ENCODE results near the gene UNC119B.

The UNC119B gene

DNA sequence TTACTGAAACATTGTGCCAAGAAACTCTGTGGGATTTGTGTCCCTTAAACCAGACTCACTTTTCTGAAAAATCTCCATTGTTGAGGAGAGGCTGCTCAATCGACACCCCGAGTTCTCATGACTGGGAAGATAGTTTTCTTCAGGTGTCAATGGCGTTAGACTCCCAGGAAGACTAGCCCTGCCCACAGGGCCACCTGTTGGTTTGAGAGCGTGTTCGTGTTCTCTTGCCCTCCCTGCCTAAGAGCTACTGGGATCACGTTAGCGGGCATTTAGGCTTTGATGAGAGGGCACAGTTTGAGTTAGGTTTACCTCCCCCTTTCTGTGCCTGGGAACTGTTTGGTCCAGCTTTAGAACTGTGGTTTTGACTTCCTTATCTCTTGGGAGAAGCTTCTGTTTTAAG is 10.7 kb upstream of the UNC119B start:
- H3K36me3 ChIP-seq (ENCODE audit: control insufficient read depth in 2 of 2, insufficient read depth in 1 of 2, low read length in 2 of 2): peaks cover 42 to 93% of the 10 kb centered on the region in 2 experiments
- no peak overlapping the region for H3K27ac ChIP-seq (ENCODE audit: extremely low read depth, low read depth, low read length)
- CTCF ChIA-PET: interaction anchor here (0.6 to 3.3 kb wide), 4 partner anchors 50 to 272 kb away, joined by 3 to 10 read pairs (median 4); no protein-coding TSS in a partner anchor
- H3K4me3 ChIP-seq (ENCODE audit: low read depth, low read length): no peak overlapping the region
- POLR2A ChIA-PET: no interaction called here
- H3K4me1 ChIP-seq (ENCODE audit: control insufficient read depth, insufficient read depth, low read length): no peaks in the 10 kb centered on the region
- H3K9me3 ChIP-seq (ENCODE audit: control insufficient read depth, insufficient read depth, low read depth, low read length): no peaks in the 10 kb centered on the region
- TF ChIP-seq, protein P1, sequence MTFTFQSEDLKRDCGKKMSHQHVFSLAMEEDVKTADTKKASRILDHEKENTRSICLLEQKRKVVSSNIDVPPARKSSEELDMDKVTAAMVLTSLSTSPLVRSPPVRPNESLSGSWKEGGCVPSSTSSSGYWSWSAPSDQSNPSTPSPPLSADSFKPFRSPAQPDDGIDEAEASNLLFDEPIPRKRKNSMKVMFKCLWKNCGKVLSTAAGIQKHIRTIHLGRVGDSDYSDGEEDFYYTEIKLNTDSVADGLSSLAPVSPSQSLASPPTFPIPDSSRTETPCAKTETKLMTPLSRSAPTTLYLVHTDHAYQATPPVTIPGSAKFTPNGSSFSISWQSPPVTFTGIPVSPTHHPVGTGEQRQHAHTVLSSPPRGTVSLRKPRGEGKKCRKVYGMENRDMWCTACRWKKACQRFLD (tag by site-specific recombination; IDR thresholded peaks at IDR 0.05): no peak
- TF ChIP-seq SCRT2 (tag by site-specific recombination; IDR thresholded peaks at IDR 0.05): peak; percentile 82; the same call in 1 of the 2 replicates
- TF ChIP-seq, protein P2, sequence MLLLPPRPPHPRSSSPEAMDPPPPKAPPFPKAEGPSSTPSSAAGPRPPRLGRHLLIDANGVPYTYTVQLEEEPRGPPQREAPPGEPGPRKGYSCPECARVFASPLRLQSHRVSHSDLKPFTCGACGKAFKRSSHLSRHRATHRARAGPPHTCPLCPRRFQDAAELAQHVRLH (tag by site-specific recombination; IDR thresholded peaks at IDR 0.05): no peak
- TF ChIP-seq SCRT1 (tag by site-specific recombination; IDR thresholded peaks at IDR 0.05; ENCODE audit: borderline replicate concordance): peak; percentile 75
- TF ChIP-seq ZFHX2 (tag by site-specific recombination; conservative IDR thresholded peaks at IDR 0.05): no peak
- TF ChIP-seq MYNN (tag by site-specific recombination; IDR thresholded peaks at IDR 0.05; ENCODE audit: borderline replicate concordance): no peak
- TF ChIP-seq KLF1 (tag by site-specific recombination; IDR thresholded peaks at IDR 0.05): no peak
- TF ChIP-seq, protein P3, sequence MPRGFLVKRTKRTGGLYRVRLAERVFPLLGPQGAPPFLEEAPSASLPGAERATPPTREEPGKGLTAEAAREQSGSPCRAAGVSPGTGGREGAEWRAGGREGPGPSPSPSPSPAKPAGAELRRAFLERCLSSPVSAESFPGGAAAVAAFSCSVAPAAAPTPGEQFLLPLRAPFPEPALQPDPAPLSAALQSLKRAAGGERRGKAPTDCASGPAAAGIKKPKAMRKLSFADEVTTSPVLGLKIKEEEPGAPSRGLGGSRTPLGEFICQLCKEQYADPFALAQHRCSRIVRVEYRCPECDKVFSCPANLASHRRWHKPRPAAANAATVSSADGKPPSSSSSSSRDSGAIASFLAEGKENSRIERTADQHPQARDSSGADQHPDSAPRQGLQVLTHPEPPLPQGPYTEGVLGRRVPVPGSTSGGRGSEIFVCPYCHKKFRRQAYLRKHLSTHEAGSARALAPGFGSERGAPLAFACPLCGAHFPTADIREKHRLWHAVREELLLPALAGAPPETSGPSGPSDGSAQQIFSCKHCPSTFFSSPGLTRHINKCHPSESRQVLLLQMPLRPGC (tag by site-specific recombination; IDR thresholded peaks at IDR 0.05): no peak
- no peak for TF ChIP-seq ZNF433 (tag by site-specific recombination; IDR thresholded peaks at IDR 0.05; ENCODE audit: low read depth)
- no peak for TF ChIP-seq ZNF416 (tag by site-specific recombination; IDR thresholded peaks at IDR 0.05)
- TF ChIP-seq ZNF121 (tag by site-specific recombination; IDR thresholded peaks at IDR 0.05): no peak

DNA sequence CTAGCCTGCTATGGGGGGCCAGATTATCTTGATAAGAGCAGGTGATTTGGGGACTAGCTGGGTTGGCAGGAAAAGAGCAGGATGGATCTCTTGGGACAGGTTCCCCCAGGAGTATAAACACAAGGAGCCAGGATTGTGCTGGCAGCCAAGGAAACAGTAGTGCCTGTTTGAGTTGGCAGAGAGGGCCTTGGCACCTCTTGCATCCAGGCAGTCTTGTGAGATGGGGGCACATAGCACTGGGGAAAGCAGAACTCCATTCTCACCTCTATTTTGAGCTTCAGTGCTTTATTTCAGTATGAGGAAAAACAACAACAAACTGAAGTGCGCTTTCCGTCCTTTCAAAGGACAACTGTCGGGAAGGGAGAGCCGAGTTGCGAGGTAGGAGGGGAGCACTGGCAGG is 9.4 kb upstream of the UNC119B start:
- no peaks in the 10 kb centered on the region for H3K4me1 ChIP-seq (ENCODE audit: control insufficient read depth, insufficient read depth, low read length)
- no peak overlapping the region for H3K4me3 ChIP-seq (ENCODE audit: low read depth, low read length)
- H3K27ac ChIP-seq (ENCODE audit: extremely low read depth, low read depth, low read length): no peak overlapping the region
- TF ChIP-seq, protein P4, sequence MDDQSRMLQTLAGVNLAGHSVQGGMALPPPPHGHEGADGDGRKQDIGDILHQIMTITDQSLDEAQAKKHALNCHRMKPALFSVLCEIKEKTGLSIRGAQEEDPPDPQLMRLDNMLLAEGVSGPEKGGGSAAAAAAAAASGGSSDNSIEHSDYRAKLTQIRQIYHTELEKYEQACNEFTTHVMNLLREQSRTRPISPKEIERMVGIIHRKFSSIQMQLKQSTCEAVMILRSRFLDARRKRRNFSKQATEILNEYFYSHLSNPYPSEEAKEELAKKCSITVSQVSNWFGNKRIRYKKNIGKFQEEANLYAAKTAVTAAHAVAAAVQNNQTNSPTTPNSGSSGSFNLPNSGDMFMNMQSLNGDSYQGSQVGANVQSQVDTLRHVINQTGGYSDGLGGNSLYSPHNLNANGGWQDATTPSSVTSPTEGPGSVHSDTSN (CRISPR knock-in tag; IDR thresholded peaks at IDR 0.05): no peak
- TF ChIP-seq ZNF274 (IDR thresholded peaks at IDR 0.05; ENCODE audit: low read length): no peak
- no peak for TF ChIP-seq ZNF274 (tag by site-specific recombination; IDR thresholded peaks at IDR 0.05; ENCODE audit: borderline replicate concordance)
- TF ChIP-seq ZNF610 (tag by site-specific recombination; IDR thresholded peaks at IDR 0.05; ENCODE audit: borderline replicate concordance): no peak
- no peak for TF ChIP-seq ZNF664 (tag by site-specific recombination; IDR thresholded peaks at IDR 0.05)
- no peak for TF ChIP-seq ZNF416 (tag by site-specific recombination; IDR thresholded peaks at IDR 0.05)
- TF ChIP-seq, protein P5, sequence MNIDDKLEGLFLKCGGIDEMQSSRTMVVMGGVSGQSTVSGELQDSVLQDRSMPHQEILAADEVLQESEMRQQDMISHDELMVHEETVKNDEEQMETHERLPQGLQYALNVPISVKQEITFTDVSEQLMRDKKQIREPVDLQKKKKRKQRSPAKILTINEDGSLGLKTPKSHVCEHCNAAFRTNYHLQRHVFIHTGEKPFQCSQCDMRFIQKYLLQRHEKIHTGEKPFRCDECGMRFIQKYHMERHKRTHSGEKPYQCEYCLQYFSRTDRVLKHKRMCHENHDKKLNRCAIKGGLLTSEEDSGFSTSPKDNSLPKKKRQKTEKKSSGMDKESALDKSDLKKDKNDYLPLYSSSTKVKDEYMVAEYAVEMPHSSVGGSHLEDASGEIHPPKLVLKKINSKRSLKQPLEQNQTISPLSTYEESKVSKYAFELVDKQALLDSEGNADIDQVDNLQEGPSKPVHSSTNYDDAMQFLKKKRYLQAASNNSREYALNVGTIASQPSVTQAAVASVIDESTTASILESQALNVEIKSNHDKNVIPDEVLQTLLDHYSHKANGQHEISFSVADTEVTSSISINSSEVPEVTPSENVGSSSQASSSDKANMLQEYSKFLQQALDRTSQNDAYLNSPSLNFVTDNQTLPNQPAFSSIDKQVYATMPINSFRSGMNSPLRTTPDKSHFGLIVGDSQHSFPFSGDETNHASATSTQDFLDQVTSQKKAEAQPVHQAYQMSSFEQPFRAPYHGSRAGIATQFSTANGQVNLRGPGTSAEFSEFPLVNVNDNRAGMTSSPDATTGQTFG (tag by site-specific recombination; IDR thresholded peaks at IDR 0.05; ENCODE audit: borderline replicate concordance): no peak
- ChIA-PET POLR2A (interaction anchor here (1.1 kb wide), 1 partner anchor 24 kb away, joined by 3 read pairs; no protein-coding TSS in a partner anchor), CTCF (interaction anchor here (0.5 to 3.3 kb wide), 2 partner anchors 52 to 240 kb away, joined by 3 to 10 read pairs; no protein-coding TSS in a partner anchor)
- H3K9me3 ChIP-seq (ENCODE audit: control insufficient read depth, insufficient read depth, low read depth, low read length): no peaks in the 10 kb centered on the region
- H3K36me3 ChIP-seq (ENCODE audit: control insufficient read depth in 2 of 2, insufficient read depth in 1 of 2, low read length in 2 of 2): peaks cover 38 to 83% of the 10 kb centered on the region in 2 experiments

All from HEK293 (cell line).